Measurements from ENCODE around the gene BMAL2. TPM values are rescaled to one million over a fixed set of nuclear protein-coding genes. Genes with fewer than 3 reads are reported as not detected.

BMAL2 gene
- total RNA-seq, 1 experiment from 2014 or later = 23.1 TPM

DNA sequence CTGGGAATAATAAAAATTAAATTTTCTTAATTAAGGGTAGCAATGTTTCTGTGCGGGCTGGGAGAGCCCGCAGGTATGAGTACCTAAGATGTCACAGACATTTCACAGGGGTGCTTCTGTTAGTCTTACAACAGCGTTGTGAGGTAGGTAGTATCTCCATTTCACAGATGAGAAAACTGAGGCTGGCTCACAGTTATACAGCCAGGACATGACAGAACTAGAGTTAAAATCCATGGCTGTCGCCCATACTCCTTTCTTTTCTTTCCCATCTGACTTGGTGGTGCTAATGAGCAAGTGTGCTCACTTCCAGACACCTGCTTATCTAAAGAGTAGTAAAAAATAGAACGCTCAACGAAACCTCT lies 2.1 kb downstream of the BMAL2 start:
- H3K36me3 Mint-ChIP-seq (ENCODE audit: insufficient read depth in 1 of 3, low read depth in 3 of 3) = no peaks in the 10 kb centered on the region
- no peak overlapping the region for H2BK15ac ChIP-seq (ENCODE audit: low read depth, low read length)
- no peak overlapping the region for H2AK5ac ChIP-seq (ENCODE audit: insufficient read length, low read length)
- H4K91ac ChIP-seq (ENCODE audit: insufficient read length, low read depth, low read length) = no peak overlapping the region
- no peaks in the 10 kb centered on the region for H3K9me3 ChIP-seq (ENCODE audit: control insufficient read depth, low read depth, low read length)
- H3K27ac Mint-ChIP-seq = no peak overlapping the region
- no peak overlapping the region for H4K8ac ChIP-seq (replicated peaks; ENCODE audit: insufficient read length, low read depth, low read length)
- H3K14ac ChIP-seq (ENCODE audit: insufficient read depth, low read length) = no peak overlapping the region
- H3K79me2 ChIP-seq (ENCODE audit: insufficient read depth, low read length) = 0 out of 2 replicates have a peak, but pooled peaks cover 2% of the 10 kb centered on the region
- H3K4me1 Mint-ChIP-seq = peaks cover 23 to 31% of the 10 kb centered on the region in 2 experiments
- H3K4ac ChIP-seq (ENCODE audit: low read depth, low read length) = no peak overlapping the region
- no peak overlapping the region for H3K27ac ChIP-seq (ENCODE audit: insufficient read length, low read depth, low read length)
- H3K23me2 ChIP-seq (ENCODE audit: insufficient read length, low read depth, low read length, poor library complexity, severe bottlenecking) = peaks cover 8% of the 10 kb centered on the region
- no peak overlapping the region for H3K23ac ChIP-seq (ENCODE audit: insufficient read length, low read depth, low read length)
- no peak for DNase-seq
- H2BK120ac ChIP-seq (ENCODE audit: low read depth, low read length, poor library complexity, severe bottlenecking) = no peak overlapping the region
- no peak for TF ChIP-seq CTCF (conservative IDR thresholded peaks at IDR 0.05)
- peaks cover 3% of the 10 kb centered on the region for H3K79me1 ChIP-seq (ENCODE audit: insufficient read depth, low read depth, low read length, poor library complexity, severe bottlenecking)
- no peak overlapping the region for H2BK12ac ChIP-seq (ENCODE audit: insufficient read length, low read depth, low read length)
- H3K18ac ChIP-seq (ENCODE audit: insufficient read length, low read depth, low read length) = no peak overlapping the region
- H3K27me3 ChIP-seq (ENCODE audit: insufficient read depth, low read length) = peaks cover 10% of the 10 kb centered on the region; the same call in 1 of the 2 replicates
- H3K4me2 ChIP-seq (ENCODE audit: insufficient read depth, insufficient read length, low read length) = no peak overlapping the region
- H3K9me3 Mint-ChIP-seq = no peaks in the 10 kb centered on the region
- no CpG with 5 or more reads among the region's 6 CpGs for WGBS (ENCODE audit: extremely low coverage, insufficient read length, low lambda C conversion rate)
- H3K9ac ChIP-seq (ENCODE audit: extremely low read depth, insufficient read length, low read length) = no peak overlapping the region
- H3K4me3 Mint-ChIP-seq = no peak overlapping the region
- H4K5ac ChIP-seq (ENCODE audit: insufficient read length, low read depth, low read length) = no peak overlapping the region
- H3T11ph ChIP-seq (ENCODE audit: low read length) = no peak overlapping the region
- H4K20me1 ChIP-seq (ENCODE audit: control insufficient read depth, insufficient read depth, insufficient read length) = no peaks in the 10 kb centered on the region
- no peak overlapping the region for H2BK20ac ChIP-seq (ENCODE audit: low read depth, low read length, poor library complexity, severe bottlenecking)
- peaks cover 31% of the 10 kb centered on the region for H3K27me3 Mint-ChIP-seq (ENCODE audit: low read depth)
- H2BK5ac ChIP-seq (ENCODE audit: insufficient read length, low read length) = no peak overlapping the region
- H3K56ac ChIP-seq (ENCODE audit: insufficient read length, low read depth, low read length) = no peak overlapping the region
- H3K4me1 ChIP-seq (ENCODE audit: insufficient read depth, low read length) = no peaks in the 10 kb centered on the region; the same call in none of the 2 replicates
- no peak overlapping the region for H2AFZ ChIP-seq (ENCODE audit: low read length)
